HG03469 (cell line): ENCODE results near the gene ARGLU1.
A peak's percentile ranks its signal among the peaks of the same experiment; 100 is the strongest.

Source experiments
- ATAC-seq: cut with Tn5 transposase; IDR thresholded peaks from one replicate; pipeline ENCODE4 v1.9.1; 2021; ENCODE audit warnings: mild to moderate bottlenecking, moderate library complexity, moderate number of reproducible peaks; ENCODE audit not compliant: unreplicated experiment

The ARGLU1 gene

DNA sequence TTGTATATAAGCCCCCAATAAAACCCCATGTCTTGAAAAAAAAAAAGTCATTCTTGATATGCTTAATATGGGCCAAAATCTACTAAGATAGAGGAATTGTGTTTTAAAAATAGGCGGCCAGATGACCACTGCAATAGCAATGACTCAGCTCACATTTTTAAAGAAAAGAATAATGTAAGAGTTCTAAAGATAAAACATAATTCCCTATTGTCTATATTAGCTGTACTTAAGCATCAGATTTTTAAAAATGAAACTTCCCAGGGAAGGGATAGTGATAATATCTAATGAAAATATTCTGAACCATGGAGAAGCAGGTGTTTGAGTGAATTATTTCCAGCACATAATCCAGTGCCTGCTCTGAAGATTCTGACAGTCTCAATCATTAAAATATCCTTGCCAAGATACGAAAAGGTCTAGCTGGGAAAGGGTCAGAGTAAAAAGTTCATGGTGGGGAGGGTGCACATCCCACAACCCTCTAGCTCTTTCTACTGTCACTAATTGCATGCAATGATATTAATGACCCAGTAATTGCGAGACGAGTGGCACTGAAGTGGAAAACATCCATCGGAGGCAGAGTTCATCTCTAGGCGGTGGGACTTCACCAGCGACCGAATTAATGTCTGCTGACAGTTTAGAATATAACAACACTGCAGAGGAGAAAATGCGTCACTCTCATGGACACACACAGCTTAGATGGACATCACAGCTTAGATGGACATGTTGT lies 64.0 kb downstream of the ARGLU1 start:
- no peak for ATAC-seq

- ATAC-seq, result no peak
Measured at GRCh38 chr13:106503272-106503671, 64.7 kb downstream of the ARGLU1 start.

DNA sequence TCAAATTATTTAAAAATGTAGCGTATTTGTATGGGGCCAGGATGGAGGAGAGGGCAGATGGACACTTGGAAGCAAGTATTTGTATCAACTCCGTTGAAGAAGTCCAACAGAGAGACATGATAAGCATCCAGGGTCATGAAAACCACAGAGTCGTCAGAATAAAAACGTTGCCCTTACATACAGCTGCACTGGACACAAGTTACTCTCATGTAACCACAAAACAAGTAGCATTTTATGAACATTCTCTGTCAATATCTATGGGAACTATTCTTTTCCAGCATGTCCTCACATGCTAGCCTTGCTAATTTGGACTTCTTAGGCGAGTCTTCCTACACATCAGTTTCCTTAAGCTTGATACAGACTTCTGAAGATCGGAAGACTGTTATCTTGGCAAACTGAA lies 67.5 kb downstream of the ARGLU1 start:
- no peak for ATAC-seq

DNA sequence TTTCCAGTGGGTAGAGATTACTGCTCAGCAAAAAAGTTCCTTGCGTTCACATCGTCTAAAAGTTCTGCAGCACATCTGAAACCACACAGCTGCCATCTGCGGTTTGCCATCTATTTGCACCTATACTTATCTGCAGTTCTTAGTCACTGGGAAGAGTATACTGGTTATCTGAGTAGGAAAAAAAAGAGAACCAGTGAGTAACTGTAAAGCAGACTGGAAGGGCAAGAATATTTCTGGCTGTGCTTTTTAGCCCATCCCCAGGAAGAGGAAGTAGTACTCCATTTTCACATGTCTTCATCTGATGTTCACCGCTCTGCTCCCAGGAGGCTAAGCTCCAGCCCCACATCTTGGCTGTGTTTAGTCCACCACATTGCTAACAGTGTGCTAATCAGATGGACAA lies 68.0 kb downstream of the ARGLU1 start:
- ATAC-seq, result peak; percentile 65

GRCh38 chr13:106499113-106499512 lies 68.8 kb downstream of the ARGLU1 start:
- no peak for ATAC-seq

DNA sequence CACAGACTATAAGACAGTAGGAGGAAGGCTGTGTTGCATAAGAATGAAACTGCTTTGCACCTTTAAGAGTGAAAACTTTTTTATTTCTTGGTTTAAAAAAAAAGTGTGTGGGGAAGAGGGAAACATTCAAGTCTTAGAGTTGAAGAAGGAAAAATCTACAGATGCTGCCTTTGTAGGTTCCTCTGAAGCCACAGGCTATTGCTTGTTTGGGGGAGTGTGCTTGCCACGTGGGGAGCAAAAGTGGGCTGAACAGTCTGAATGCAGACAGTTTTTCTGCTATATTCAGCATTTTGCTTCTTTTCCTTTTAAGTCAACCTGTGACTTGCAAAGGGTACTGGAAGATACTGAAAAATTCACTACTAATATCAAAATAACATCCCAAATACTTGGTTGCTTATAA lies 69.4 kb downstream of the ARGLU1 start:
- ATAC-seq, result no peak

DNA sequence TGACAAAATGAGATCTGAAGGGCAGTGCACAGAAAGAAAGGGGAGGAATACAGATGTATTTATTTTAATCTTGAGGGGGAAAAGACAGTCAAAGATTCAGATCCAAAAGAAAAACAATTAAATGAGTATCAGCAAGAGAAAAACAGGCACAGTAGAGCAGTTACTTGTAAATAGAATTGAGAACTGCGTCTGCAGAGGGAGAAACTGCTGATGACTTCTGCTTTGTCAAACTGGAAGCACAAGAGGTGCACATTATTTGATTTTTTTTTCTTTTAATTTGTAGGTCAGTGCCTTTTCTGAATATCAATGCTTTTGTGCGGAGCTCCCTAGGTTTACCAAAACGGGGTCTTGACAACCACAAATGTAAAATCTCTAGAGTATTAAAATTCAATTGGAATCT lies 69.8 kb downstream of the ARGLU1 start:
- ATAC-seq, result no peak

- ATAC-seq, result no peak
Measured at GRCh38 chr13:106497079-106497478, 70.9 kb downstream of the ARGLU1 start.

DNA sequence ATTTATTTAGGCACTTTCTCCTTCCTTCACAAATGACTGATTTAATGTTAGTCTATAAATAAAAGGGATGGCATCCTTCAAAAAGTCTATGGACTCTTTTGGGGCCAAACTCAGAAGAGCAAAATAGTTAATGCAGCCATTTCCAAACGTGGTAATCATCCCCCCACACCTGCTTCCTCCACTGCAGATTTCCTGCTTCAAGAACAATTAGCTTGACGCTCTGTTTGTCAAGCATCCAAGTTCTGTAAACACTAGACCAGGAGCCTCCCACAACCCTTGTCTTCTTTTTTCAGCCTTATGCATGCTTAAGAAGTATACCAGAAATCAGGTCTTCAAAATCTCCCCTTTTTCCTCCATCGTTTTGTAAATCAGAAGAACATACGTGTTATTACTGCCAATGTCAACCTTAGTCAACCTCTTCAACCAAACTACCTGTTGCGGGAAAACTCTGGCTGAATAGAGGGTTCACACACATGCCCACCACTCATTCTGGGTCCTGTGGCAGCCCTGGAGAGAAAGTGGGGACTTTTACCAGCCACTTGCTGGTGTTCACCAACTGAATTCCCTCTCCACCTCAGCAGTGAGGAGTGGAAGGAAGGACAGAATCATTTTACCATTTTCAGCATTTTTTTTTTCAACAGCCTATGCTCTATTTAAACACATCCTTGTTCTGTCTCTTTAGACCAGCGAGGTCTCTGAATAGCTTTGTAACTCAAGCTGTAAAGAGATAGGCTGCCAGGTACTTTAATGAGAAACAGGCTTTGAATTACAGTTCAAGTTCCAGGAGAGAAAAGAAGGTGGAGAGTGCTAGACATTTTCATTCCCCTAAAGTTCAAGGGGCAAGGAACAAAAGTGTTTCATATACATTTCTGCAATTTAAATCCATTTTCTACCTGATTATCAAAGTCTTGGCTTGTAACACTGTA lies 71.6 kb downstream of the ARGLU1 start:
- no peak for ATAC-seq

GRCh38 chr13:106494936-106495335 lies 73.0 kb downstream of the ARGLU1 start:
- no peak for ATAC-seq

- ATAC-seq, result no peak
Measured at GRCh38 chr13:106494506-106494905, 73.4 kb downstream of the ARGLU1 start.

DNA sequence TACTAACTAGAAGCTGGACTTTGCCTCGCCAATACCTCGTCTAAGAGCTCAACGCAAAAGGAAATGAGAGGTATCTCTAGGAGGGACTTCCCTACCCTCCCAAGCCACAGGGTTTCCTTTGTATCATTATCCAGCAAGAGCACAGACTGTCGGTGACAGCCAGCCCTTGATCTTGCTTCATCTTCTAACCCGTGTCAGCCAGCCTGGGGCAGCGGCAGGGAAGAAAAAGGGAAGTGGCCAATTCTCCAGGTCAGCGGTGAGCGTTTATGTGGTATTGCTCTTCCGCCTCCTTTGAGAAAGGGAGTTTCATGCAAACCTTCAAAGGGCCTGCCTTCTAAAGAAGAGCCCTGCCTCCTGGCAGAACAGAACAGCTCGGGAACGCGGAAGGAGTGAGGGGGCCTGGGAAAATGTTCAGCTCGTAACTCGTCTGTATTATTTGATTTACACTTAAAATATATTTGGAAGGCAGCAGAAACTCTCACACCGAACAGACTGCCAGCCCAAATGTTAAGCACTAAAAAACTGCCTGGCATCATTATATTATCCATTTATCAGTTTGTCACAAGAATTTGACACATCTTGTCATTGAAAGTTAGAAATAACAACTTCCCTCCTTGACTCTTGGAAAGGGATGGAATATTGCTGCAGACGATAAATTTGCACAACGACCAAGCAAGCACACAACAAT lies 74.3 kb downstream of the ARGLU1 start:
- peak; percentile 78 for ATAC-seq

GRCh38 chr13:106492588-106493475 lies 75.1 kb downstream of the ARGLU1 start:
- ATAC-seq, result no peak

DNA sequence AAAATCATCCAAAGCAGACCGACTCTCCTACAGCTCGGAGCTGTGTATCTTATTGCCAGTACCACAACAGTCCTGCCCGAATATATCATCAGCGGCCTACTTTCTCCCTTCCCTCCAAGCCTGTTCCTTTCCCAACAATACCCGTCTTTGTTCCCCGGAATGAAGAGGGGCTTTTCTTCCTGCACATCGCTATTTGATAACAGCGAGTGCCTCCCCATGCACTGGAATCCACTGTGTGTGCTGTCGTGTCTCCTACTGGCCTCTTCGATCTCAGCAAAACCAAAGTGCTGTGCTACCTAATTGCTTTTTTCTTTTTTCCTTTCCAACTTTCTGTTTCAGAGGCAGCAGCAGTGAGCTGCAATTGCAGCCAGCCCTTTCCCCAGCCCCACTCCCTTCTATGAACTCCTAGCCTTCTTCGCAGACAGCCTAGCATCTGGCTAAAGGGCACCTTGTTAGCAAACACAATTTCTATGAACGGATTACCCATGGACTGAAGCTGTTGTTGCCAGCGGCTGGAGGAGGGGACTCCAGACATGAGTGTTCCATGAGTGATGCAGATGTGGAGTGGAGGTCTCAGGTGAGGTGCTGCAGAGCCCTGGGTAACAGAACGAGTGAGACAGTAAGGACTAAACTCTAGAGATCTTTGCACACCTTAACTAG lies 75.9 kb downstream of the ARGLU1 start:
- no peak for ATAC-seq
